ENCODE results near the gene ATOH1. TPM values are rescaled to one million over a fixed set of nuclear protein-coding genes. Genes with fewer than 3 reads are reported as not detected.

ATOH1 gene
- total RNA-seq, 1 donor from 2014 or later = not detected

DNA sequence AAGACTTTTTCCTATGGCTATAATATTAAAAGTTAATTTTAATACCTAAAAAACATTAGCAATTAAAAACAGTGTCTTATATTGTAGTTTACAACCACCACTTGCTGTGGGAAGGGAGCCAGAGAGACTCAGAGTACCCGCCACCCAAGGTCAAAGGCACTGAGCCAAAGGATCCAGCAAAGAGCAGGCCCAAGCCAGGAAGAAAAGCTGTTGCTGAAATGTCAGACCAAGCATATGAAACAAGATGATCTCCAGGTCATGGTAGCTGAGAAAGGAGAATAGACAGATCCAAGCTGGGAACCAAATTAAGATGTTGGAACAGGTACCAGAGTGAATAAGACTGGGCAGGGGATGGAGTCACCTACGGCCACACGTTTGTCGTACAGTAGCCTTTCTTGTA, 18.8 kb upstream of the ATOH1 start:
- no peaks in the 10 kb centered on the region for H3K27me3 ChIP-seq (ENCODE audit: insufficient read depth, low read length)
- no peaks in the 10 kb centered on the region for H3K9me3 Mint-ChIP-seq (ENCODE audit: unreplicated experiment)
- no peaks in the 10 kb centered on the region for H3K9me3 ChIP-seq (ENCODE audit: insufficient read depth, low read depth, low read length)
- no peaks in the 10 kb centered on the region for H3K79me2 ChIP-seq (ENCODE audit: insufficient read depth, low read length)
- no peak overlapping the region for H3K27ac Mint-ChIP-seq (ENCODE audit: unreplicated experiment)
- no peak overlapping the region for H2AFZ ChIP-seq (ENCODE audit: low read depth, low read length)
- H3K27ac ChIP-seq (ENCODE audit: low read depth, low read length) = no peak overlapping the region
- TF ChIP-seq, protein P1, sequence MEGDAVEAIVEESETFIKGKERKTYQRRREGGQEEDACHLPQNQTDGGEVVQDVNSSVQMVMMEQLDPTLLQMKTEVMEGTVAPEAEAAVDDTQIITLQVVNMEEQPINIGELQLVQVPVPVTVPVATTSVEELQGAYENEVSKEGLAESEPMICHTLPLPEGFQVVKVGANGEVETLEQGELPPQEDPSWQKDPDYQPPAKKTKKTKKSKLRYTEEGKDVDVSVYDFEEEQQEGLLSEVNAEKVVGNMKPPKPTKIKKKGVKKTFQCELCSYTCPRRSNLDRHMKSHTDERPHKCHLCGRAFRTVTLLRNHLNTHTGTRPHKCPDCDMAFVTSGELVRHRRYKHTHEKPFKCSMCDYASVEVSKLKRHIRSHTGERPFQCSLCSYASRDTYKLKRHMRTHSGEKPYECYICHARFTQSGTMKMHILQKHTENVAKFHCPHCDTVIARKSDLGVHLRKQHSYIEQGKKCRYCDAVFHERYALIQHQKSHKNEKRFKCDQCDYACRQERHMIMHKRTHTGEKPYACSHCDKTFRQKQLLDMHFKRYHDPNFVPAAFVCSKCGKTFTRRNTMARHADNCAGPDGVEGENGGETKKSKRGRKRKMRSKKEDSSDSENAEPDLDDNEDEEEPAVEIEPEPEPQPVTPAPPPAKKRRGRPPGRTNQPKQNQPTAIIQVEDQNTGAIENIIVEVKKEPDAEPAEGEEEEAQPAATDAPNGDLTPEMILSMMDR (IDR thresholded peaks at IDR 0.05; ENCODE audit: insufficient read depth, low read depth, low read length) = no peak
- TF ChIP-seq EZH2 (IDR thresholded peaks at IDR 0.05; ENCODE audit: insufficient read depth, low read length) = no peak
- no peak overlapping the region for H3K4me3 ChIP-seq (ENCODE audit: insufficient read depth, low read depth, low read length)
- H3K36me3 Mint-ChIP-seq (ENCODE audit: low read depth, unreplicated experiment) = no peaks in the 10 kb centered on the region
- no peak overlapping the region for H3K4me3 Mint-ChIP-seq (ENCODE audit: unreplicated experiment)
- H3K4me2 ChIP-seq (ENCODE audit: low read length) = no peak overlapping the region
- peaks cover 21% of the 10 kb centered on the region for H3K27me3 Mint-ChIP-seq (ENCODE audit: low read depth, unreplicated experiment)
- no peak for DNase-seq (ENCODE audit: low read depth)
- no peak overlapping the region for H3K9ac ChIP-seq (ENCODE audit: low read length)
- no peak for FAIRE-seq
- no peaks in the 10 kb centered on the region for H4K20me1 ChIP-seq (ENCODE audit: insufficient read depth, low read length)
- H3K4me1 Mint-ChIP-seq (ENCODE audit: low read depth, unreplicated experiment) = peaks cover 3% of the 10 kb centered on the region
- no peaks in the 10 kb centered on the region for H3K4me1 ChIP-seq (ENCODE audit: insufficient read depth, low read length)
- H3K36me3 ChIP-seq (ENCODE audit: insufficient read depth, low read length) = no peaks in the 10 kb centered on the region

DNA sequence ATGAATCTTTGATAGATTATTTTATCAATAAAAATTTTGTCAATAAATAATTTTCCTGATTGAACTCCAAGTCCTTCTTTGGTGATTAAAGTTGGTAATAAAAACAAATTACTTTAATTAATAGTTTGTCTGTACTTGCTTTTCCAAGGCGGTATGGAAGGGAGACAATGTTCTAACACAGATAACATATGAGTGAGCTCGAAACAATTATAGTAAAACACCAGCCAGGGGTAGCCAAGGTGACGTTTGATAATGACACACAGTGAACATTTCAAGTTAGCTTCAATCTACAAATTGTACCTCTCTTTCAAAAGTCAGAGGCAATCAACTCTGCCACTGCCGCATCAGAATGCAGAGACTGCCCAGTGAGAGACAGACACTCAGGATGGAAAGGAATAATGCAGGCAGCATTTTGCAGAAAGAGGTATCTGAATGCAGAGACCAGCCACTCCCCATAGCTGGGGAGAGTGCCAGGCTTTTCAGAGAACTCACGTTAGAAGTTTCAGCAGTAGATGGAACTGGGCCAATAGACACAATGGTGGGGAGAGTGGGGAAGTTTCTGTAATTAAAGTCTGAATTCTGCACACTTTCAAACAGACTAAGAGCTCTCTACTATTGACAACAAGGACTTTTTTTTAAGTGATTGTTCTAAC, 18.1 kb upstream of the ATOH1 start:
- H3K27ac Mint-ChIP-seq (ENCODE audit: unreplicated experiment) = no peak overlapping the region
- FAIRE-seq = no peak

GRCh38 chr4:93813092-93813491, 15.5 kb upstream of the ATOH1 start:
- Mint-ChIP-seq H3K36me3 (ENCODE audit: low read depth, unreplicated experiment) (no peaks in the 10 kb centered on the region), H3K4me3 (ENCODE audit: unreplicated experiment) (no peak overlapping the region), H3K27me3 (ENCODE audit: low read depth, unreplicated experiment) (peaks cover 32% of the 10 kb centered on the region), H3K27ac (ENCODE audit: unreplicated experiment) (no peak overlapping the region), H3K4me1 (ENCODE audit: low read depth, unreplicated experiment) (peaks cover 4% of the 10 kb centered on the region), H3K9me3 (ENCODE audit: unreplicated experiment) (no peaks in the 10 kb centered on the region)
- Histone ChIP-seq H3K4me3 (ENCODE audit: insufficient read depth, low read depth, low read length) (no peak overlapping the region), H3K4me1 (ENCODE audit: insufficient read depth, low read length) (no peaks in the 10 kb centered on the region), H3K4me2 (ENCODE audit: low read length) (no peak overlapping the region), H3K9ac (ENCODE audit: low read length) (no peak overlapping the region), H4K20me1 (ENCODE audit: insufficient read depth, low read length) (no peaks in the 10 kb centered on the region), H3K36me3 (ENCODE audit: insufficient read depth, low read length) (no peaks in the 10 kb centered on the region), H3K27ac (ENCODE audit: low read depth, low read length) (no peak overlapping the region), H3K79me2 (ENCODE audit: insufficient read depth, low read length) (no peaks in the 10 kb centered on the region), H3K9me3 (ENCODE audit: insufficient read depth, low read depth, low read length) (no peaks in the 10 kb centered on the region), H2AFZ (ENCODE audit: low read depth, low read length) (no peak overlapping the region), H3K27me3 (ENCODE audit: insufficient read depth, low read length) (peaks cover 5% of the 10 kb centered on the region)
- no peak for DNase-seq (ENCODE audit: low read depth)
- no peak for TF ChIP-seq EZH2 (IDR thresholded peaks at IDR 0.05; ENCODE audit: insufficient read depth, low read length)
- TF ChIP-seq, protein P1 (IDR thresholded peaks at IDR 0.05; ENCODE audit: insufficient read depth, low read depth, low read length) = no peak
- no peak for FAIRE-seq

More for the DNA sequence above, 18.1 kb upstream of the ATOH1 start:
- Histone ChIP-seq H3K4me1 (ENCODE audit: insufficient read depth, low read length) (no peaks in the 10 kb centered on the region), H3K36me3 (ENCODE audit: insufficient read depth, low read length) (no peaks in the 10 kb centered on the region), H3K27ac (ENCODE audit: low read depth, low read length) (no peak overlapping the region), H3K4me2 (ENCODE audit: low read length) (no peak overlapping the region), H3K27me3 (ENCODE audit: insufficient read depth, low read length) (no peaks in the 10 kb centered on the region), H3K79me2 (ENCODE audit: insufficient read depth, low read length) (no peaks in the 10 kb centered on the region), H2AFZ (ENCODE audit: low read depth, low read length) (no peak overlapping the region), H3K4me3 (ENCODE audit: insufficient read depth, low read depth, low read length) (no peak overlapping the region), H3K9me3 (ENCODE audit: insufficient read depth, low read depth, low read length) (no peaks in the 10 kb centered on the region), H3K9ac (ENCODE audit: low read length) (no peak overlapping the region), H4K20me1 (ENCODE audit: insufficient read depth, low read length) (no peaks in the 10 kb centered on the region)
- no peak for DNase-seq (ENCODE audit: low read depth)
- Mint-ChIP-seq H3K9me3 (ENCODE audit: unreplicated experiment) (no peaks in the 10 kb centered on the region), H3K4me1 (ENCODE audit: low read depth, unreplicated experiment) (peaks cover 4% of the 10 kb centered on the region), H3K27me3 (ENCODE audit: low read depth, unreplicated experiment) (peaks cover 21% of the 10 kb centered on the region), H3K4me3 (ENCODE audit: unreplicated experiment) (no peak overlapping the region), H3K36me3 (ENCODE audit: low read depth, unreplicated experiment) (no peaks in the 10 kb centered on the region)
- no peak for TF ChIP-seq EZH2 (IDR thresholded peaks at IDR 0.05; ENCODE audit: insufficient read depth, low read length)
- TF ChIP-seq, protein P1 (IDR thresholded peaks at IDR 0.05; ENCODE audit: insufficient read depth, low read depth, low read length) = no peak
